ENCODE measurements around the gene RAET1L. TPM values are rescaled to one million over a fixed set of nuclear protein-coding genes. Genes with fewer than 3 reads are reported as not detected.
"Not testable (repeated sequence)": the region's sequence is repeated elsewhere in the genome, so short reads cannot be mapped to it uniquely, and the experiment has no call there.

Gene RAET1L
- polyA plus RNA-seq, 5 donors, result not detected

DNA sequence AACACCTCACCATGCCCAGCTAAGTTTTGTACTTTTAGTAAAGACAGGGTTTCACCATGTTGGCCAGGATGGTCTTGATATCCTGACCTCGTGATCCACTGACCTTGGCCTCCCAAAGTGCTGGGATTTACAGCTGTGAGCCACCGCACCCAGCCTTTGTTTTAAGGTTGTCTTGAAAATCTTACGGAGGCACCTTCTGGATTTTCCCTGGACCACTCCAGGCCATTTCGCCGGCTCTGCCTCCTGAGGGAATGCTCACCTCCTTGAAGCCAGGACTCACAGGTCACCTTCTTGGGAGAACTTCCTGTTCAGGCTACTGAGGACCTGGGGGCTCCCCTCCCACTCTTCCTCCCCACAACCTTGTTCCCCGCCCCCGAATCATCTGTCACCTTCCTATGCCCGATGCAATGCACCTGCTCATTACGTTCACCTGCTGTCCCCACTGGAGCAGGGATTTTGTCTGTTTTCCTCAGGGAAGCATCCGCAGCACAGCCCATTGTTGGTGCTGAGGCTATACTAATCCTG lies 19.4 kb upstream of the RAET1L start:
- no peak for DNase-seq

DNA sequence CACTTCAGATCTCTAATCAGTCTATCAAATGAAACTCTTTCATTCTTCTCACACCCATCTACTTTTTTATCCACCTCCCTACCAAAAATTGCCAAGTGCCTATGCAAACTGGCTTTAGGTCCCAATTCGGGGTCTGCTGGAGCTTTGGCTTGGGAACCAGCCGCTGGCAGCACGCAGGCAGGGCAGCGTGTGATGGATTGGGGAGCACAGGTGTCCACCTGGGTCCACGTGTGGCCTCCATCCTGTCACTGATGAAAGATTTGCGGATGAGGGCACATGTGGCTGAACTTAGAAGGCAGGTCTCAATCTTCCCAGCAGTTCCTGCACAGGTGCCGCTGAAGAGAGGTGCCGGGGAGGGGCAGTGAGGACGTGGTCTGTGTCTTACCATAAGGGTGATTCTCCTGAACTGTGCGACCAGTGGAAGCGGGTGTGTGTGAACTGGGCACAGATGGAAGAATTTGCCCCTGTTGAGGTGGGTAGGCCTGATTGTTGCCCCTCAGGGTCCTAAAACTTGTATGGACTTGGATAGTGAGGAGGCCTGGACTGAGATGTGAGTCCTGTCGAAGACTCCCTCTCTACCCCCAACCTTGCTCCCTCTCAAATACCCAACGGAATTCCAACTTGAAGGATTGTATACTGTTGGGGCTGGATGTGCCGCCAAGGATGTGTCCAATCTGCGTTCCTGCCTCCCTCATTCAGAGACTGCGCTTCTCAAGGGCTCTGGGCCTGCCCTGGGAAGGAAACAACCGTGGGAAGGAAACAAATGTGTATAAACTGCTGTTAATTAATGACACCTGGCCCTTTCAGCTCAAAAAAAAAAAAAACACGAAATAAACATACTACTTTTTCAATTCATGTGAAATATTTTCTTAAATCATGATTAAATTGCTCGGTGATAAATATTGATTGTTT lies 18.4 kb upstream of the RAET1L start:
- DNase-seq, result no peak

DNA sequence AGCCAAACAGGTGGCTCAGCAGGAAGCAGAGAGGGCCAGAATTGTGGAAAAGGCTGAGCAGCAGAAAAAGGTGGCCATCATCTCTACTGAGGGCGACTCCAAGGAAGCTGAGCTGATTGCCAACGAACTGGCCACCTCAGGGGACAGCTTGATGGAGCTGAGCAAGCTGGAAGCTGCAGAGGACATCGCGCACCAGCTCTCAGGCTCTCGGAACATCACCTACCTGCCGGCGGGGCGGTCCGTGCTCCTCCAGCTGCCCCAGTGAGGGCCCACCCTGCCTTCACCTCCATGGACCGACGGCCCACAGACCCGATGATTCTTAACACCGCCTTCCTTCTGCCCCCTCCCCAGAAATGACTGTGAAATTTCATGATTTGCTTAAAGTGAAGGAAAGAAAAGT lies 17.8 kb upstream of the RAET1L start:
- DNase-seq, result no peak

DNA sequence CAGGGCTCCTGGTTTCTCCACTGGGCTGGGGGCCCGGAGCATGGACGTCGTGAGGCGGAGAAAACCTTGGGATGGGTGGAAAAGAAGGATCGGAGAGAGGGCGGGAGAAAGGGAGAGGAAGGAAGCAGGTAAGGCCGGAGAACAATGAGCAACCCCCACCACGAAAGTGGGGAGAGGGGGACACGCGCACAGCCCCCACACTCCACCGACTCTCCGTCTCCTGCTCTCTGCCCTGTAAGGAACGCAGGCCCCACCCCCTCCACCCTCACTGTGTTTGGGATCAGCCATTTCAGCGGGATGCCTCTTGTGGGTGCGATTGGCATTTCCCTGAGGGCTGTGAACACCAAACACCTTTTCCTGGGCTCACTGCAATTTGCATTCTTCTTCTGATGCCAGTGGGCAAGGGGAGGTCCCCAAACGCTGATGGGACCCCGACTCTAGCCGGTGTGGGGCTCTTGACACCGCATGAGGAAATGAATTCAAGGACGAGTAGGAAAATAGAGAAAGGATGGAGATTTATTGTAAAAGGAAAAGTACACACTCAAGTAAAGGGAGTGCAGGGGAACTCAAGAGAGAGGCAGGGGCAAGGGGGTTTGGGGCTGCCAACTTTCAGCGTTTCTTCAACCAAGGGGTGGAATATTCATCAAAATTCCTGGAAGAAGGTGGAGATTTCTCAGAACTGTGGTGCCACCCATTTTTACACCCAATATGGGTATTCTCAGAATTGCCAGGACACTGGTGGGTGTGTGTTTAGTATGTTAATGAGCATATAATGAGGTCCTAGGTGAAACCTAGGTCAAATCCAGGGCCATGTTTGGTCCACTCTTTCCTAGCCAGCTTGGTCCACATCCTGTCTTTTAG lies 13.1 kb upstream of the RAET1L start:
- DNase-seq, result no peak

DNA sequence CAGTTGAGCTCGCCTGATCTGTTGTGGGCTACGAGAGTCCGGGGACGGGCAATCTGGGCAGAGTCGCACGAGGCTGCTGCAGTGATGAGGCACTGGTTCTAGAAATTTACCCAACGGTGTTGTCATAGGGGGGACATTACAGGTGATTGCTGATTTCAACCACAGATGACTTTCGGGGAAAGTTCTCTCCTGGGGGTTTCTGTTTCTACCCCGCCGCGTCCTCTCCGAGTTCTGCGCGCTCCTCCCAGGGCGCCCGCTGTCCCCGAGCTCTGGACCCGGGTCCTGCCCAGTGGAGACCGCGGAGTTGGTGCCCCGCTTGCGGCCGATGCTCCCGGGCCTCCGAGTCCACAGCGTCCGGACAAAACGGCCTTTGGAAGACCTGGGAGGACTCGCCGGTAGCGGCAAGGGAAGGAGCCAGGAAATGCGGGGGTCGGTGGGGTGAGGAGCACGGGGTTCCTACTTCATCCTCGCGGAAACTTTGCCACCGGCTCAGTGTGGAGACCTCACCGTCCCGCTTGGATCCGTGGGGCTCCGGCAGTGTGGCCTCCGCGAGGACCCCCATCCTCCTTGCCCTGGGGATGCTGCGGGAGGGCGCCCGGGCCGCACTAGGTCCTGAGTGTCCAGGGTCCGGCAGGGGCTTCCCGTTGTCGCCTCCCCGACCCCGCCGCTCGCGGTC lies 12.3 kb upstream of the RAET1L start:
- no peak for DNase-seq

DNA sequence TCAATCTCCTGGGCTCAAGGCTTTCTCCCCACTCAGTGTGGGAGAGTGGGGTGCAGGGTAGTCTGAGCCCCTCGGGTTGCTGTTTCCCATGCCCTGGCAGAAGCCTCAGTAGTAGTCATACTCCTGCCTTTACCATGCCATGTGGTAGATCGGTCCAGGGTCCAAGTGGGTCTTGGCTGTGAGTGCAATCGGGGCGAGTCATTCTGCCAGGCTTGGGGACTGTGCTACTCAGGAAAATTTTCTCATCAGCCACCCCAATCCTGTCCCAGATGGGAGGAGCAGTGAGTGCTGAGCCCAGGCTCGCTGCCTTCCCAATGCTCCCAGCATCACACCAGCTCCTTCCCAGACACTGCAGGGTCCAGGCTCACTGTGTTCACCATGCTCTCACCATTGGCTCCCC lies 10.7 kb upstream of the RAET1L start:
- DNase-seq, result no peak

DNA sequence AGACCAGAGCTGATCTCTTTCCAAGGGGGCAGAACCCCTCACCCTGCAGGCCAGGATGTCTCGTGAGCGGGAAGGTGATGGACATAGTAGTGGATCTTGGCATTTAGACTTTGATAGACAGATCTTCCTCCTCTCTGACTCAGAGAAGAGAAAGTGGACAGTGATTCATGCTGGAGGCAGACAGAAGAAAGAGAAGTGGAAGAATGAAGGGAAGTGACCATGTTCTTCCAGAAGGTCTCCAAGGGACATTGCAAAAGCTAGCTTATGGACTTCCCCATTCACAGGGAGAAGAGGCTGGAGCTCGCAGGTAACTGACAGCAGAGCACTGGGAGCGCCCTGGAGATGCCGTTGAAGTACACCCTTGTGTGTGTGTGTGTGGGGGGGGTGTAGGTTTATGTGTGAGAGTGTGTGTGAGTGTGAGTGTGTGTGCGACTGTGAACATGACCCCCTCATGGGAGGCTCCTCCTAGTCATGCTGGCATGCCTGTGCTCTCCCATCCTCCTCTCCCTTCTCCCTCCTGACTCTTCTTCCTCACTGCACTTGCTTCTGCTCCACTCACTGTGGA lies 8.0 kb upstream of the RAET1L start:
- no peak for DNase-seq

DNA sequence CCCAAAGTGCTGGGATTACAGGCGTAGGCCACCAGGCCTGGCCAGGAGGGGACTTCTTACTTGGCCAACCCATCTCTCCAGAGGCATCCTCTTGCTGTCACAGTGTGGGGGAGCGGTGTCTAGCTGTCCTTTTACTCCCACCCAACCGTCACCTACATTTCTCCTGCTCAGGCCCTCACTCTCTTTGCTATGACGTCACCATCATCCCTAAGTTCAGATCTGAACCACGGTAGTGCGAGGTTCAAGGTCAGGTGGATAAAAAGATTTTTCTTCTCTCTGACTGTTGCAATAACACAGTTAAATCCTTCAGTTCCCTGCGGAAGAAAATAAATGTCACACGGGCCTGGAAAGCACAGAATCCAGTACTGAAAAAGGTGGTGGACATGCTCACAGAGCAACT lies 7.3 kb upstream of the RAET1L start:
- DNase-seq, result no peak

DNA sequence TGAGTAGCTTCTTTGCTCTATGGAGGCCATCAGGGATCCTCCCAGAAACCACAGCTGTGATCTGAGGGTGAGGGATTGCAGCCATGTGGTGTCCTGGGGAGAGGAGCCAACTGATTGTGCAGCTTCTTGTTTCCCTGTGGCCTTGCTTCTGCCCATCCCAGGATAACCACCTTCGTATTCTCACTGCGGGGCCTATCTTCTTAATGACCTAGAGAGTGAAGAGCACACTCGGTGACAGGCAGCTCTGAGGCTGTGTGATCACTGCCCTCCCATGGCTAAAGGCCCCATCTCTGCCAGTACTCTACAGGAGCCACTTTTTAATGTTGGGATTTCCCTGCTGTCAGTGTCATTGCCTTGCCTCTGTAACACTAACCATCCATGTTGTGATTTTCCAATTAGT lies 5.3 kb upstream of the RAET1L start:
- DNase-seq, result no peak

DNA sequence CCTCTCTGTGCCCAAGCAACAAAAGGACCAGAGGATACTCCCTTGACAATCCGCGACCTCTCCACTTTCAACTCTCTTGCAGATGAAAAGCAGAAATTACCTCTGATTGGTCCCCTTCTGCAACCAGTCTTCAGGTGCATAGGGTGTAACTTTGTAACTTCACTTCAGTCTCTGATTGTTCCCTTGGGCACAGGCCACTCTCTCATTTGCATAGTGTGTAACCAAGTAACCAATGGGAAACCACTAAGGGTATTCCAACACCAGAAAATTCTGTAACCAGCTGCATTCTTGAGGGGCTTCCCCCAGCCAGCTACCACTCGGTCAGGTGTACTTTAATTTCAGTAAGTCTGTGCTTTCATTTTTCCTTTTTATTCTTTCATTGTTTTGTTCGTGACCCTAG lies 4.4 kb upstream of the RAET1L start:
- no peak for DNase-seq

DNA sequence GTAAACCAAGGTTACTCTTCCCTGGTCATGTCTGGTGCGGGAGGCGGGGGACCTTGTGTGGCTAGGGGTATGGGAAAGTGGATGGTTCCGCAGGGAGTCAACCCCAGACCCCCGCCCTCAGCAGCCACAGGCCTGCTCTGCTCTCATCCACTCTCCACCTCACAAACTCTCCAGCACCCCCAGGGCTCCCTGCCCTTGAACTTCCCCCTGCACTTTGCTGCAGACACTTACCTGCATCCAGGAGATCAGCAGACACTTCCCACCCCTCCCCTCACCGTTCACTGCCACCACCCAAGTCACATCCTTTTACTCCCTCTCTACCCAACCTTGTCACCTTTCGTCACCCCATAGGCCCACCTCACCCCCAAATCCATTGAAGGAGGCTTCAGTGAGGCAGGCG lies 3.9 kb upstream of the RAET1L start:
- DNase-seq, result no peak

DNA sequence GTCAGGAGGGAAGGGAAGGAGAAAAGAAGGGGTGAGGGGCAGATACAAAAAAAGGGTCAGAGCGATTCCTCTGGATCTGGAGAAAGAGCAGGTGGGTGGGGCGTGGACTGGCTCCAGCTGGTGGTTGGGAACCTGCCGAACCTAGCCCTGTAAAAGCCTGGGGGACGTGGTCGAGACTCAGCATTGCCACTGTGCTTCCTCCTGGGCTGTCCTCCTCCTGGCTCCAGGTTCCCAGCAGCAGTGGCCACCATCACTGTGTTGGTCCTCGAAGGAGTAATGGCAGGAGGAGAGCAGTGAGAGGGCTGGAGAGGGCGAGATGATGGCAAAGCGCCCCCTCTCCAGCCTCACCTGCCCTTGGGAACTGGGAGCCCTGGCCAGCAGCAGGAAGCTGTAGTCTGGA lies 3.5 kb upstream of the RAET1L start:
- no peak for DNase-seq

DNA sequence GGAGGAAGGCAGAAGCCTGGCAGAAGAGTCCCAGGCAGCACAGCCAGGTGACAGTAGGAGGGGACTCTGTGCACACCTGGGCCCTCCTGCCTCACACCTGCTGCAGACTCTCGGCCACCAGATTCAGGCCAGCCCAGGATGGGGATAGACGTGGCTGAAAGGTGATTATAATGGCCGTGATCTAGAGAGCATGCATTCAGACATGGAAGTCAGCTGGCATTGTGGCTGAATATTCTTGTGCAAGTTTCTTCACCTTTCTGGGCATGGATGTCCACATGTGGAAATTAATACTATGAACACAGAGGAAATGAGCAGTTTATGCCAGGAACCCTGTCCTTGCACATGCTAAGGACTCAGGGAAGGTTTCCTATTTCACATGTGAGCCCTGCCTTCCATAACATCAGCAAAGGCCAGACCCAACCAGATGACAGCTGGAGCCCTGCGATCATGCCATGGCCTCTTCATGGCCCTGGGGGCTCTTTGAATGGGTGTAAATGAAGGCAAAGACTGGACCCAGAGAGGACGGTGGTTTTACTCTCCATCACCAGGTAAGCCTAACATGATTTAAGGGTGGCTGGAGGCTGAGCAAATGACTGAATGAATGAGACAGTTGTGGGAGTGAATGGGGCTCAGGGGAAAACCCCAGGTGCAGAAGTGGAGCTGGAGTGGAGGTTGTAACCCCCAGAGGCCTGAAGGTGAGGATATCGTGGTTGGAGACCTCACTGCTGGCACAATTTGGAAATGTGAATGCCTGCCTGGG lies 2.7 kb upstream of the RAET1L start:
- DNase-seq, result no peak

DNA sequence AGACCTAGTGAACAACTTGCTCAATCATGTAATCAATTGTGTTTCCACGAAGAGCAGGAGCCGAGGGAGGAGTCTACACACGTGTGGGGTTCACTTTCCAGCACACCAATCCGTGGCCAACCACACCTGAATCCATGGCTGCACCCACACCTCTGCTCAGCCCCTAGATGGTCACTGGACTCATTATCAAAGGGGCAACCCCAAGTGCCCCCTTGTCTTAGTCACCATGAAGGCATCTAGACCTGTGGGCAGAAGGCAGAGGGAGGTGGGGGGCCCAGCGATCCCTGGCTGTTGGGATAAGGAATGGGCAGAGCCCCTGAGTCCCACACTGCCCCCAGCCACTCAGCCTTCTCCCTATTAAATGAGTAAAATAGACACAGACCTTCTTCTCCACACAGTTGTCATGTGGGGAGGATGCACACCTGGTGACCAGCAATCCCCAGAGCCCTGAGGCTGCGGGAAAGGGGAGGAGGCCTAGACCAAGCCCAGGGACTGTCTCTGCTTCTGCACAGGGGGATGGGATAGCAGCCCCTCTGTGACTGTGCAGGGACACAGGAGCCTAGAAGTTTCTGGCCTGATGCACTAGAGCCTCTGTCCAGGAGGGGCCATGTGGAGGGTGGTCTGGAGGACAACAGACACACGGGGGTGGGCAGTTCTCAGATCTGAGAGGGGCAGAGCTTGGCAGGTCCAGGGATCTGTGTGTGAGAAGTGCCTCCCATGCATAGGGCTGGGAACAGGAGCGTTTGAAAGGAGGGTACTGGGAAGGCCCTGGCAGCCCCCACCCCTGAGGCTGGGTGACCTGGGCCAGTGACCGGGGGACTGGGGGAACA lies 1.9 kb upstream of the RAET1L start:
- DNase-seq, result no peak

DNA sequence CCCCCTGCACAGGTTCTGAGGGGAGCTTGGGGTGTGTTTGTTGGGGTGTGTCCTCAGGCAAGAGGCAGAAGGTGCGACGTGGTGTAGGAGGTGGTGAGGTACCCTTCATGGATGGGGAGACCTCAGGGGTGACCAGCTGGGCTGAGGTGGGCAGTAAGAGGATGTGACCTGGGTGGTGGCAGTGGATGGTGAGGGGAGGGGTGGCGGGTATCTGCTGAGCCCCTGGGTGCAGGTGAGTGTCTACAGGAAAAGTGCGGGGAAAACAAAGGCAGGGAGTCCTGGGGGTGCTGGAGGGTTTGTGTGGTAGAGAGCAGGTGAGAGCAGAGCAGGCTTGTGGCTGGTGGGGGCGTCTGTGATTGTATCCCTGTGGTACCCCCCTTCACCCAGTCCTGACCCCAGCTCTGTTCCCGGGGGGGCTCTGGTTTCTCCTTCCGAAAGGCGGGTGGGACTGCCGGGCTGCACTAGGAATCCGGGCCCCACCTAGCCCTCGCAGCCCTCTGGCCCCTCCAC lies 631 bp downstream of the RAET1L start:
- DNase-seq, result no peak

DNA sequence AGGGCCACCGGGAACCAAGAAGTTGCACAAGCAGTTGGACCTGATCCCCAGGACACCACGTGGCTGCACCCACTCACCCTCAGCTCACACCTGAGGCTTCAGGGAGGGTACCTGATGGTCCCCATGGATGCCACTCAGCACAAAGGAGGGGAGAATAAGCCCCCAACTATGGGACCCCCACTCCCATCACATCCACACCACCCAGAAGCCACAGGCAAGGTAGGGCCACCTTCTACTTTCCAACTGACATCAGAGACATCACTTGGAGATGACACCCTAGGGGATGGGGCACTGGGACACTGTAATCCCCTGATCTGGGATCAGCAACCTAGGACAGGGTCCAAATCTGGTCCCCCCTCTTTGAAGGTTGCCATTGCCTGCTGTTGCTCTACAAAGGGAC lies 1.3 kb downstream of the RAET1L start:
- not testable (repeated sequence) for DNase-seq

DNA sequence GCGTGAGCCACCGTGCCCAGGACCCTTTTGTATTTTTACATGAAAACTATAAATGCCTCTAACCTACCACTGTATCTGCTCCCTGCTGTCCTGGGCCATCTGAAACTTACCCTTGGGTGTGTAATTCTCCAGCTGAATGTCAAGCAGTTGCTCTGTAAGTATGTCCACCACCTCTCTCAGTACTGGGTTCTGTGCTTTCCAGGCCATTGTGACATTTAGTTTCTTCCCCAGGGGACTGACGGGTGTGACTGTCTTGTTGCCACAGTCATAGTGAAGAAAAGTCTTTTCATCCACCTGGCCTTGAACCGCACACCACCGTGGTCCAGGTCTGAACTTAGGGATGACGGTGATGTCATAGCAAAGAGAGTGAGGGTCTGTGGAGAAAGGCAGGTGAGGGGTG lies 3.5 kb downstream of the RAET1L start:
- DNase-seq, result not testable (repeated sequence)

DNA sequence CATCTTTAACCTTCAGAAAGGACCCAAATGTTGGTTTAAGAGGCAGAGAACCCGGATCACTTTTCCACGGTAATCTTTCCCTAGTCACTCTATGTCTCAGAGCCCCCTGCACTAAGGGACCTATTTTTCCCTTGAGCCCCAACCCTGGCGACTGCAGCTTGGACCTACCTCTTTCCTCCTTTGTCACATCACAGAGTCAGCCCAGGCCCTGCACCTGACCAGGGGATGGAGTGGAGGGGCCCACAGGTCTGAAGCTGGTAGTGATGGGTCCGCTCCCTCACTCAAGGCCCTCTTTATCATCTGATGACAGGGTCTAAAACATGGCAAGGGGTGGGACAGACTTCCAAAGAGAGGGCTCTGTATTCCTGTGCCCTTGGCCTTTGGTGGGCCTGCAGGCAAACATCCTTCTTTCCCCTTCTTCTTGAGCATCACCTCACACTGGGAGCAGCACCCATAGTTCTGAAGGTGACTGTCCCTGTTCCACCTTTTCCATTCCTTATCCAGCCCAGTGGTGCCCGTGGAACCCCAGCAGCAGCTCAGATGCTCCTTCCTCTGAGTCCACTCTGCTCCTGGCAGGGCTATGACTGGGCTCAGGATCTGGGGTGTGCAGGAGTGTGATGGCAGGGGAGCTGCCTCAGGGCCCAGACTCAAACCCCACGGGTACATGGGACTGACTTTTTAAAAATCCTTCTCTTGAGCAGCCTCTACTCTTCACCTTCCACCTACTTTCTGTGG lies 6.3 kb downstream of the RAET1L start:
- DNase-seq, result no peak

DNA sequence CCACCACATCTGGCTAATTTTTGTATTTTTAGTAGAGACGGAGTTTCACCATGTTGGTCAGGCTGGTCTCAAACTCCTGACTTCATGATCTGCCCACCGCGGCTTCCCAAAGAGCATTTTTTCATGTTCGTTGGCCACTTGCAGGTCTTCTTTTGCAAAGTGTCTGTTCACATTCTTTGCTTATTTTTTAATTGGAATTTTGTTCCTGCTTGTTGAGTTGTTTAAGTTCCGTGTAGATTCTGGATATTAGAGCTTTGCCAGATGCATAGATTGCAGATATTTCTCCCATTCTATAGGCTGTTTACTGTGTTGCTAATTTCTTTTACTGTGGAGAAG lies 8.2 kb downstream of the RAET1L start:
- DNase-seq, result not testable (repeated sequence)

All from right lung (tissue), 5 donors.